CD8-positive, alpha-beta memory T cell (primary cell): ENCODE measurements around the gene EXD2. TPM values are rescaled to one million over a fixed set of nuclear protein-coding genes. Genes with fewer than 3 reads are reported as not detected.

Source experiments
- CTCF ChIA-PET: fragments of 350-600 bp; sonication (Branson Sonifier 250); formaldehyde crosslinking; loops from one replicate; lab custom pipeline; 2021; ENCODE audit warnings: antibody characterized with exemption; lab: Charles Lee
- POLR2A ChIA-PET: fragments of 350-600 bp; sonication (Branson Sonifier 250); formaldehyde crosslinking; loops from one replicate; lab custom pipeline; 2021; ENCODE audit warnings: antibody characterized with exemption; lab: Charles Lee
- DNase-seq, 5 donors: peaks; one replicate each; pipeline versions ENCODE4 v3.0.0 to v3.0.0-alpha.2; 2020 to 2022; ENCODE audit warnings: mixed read lengths in 1 of 5
- H3K27ac ChIP-seq: one replicate; pipeline ENCODE4 v1.7.0; 2013; ENCODE audit warnings: low read depth, mild to moderate bottlenecking, low read length, moderate library complexity
- H3K27me3 ChIP-seq: 2 replicates; pipeline ENCODE4 v1.7.0; 2013; ENCODE audit warnings: low read length, mild to moderate bottlenecking; ENCODE audit not compliant: insufficient read depth, poor library complexity, severe bottlenecking
- H3K36me3 ChIP-seq: 2 replicates; pipeline ENCODE4 v1.7.0; 2013; ENCODE audit warnings: mild to moderate bottlenecking, low read length, moderate library complexity; ENCODE audit not compliant: insufficient read depth
- H3K4me1 ChIP-seq: 2 replicates; pipeline ENCODE4 v1.7.0; 2013; ENCODE audit warnings: mild to moderate bottlenecking, low read length, moderate library complexity; ENCODE audit not compliant: insufficient read depth
- H3K4me3 ChIP-seq: 2 replicates; pipeline ENCODE4 v1.7.0; 2013; ENCODE audit warnings: mild to moderate bottlenecking, low read length
- H3K9me3 ChIP-seq: 2 replicates; pipeline ENCODE4 v1.7.0; 2013; ENCODE audit warnings: mild to moderate bottlenecking, low read length
- H3K27ac Mint-ChIP-seq, 8 donors: one replicate each; pipeline ENCODE4 v1.8.0; 2020 to 2021; ENCODE audit warnings: mixed read lengths in 8 of 8, mild to moderate bottlenecking in 6 of 8, inconsistent platforms in 3 of 8, moderate library complexity in 3 of 8
- H3K27me3 Mint-ChIP-seq, 2 donors: one replicate each; pipeline ENCODE4 v1.8.0; 2020 to 2021; ENCODE audit warnings: mixed read lengths in 2 of 2, mild to moderate bottlenecking in 1 of 2, moderate library complexity in 1 of 2
- H3K36me3 Mint-ChIP-seq, 3 donors: one replicate each; pipeline ENCODE4 v1.8.0; 2020 to 2021; ENCODE audit warnings: mixed read lengths in 3 of 3, inconsistent platforms in 1 of 3, mild to moderate bottlenecking in 1 of 3
- H3K4me1 Mint-ChIP-seq, 3 donors: one replicate each; pipeline ENCODE4 v1.8.0; 2020 to 2021; ENCODE audit warnings: mixed read lengths in 3 of 3, inconsistent platforms in 1 of 3, mild to moderate bottlenecking in 1 of 3
- H3K4me3 Mint-ChIP-seq, 7 donors: one replicate each; pipeline ENCODE4 v1.8.0; 2020 to 2021; ENCODE audit warnings: mixed read lengths in 7 of 7, mild to moderate bottlenecking in 6 of 7, moderate library complexity in 4 of 7, inconsistent platforms in 2 of 7
- H3K9me3 Mint-ChIP-seq, 5 donors: one replicate each; pipeline ENCODE4 v1.8.0; 2020 to 2022; ENCODE audit warnings: mixed read lengths in 5 of 5, mild to moderate bottlenecking in 3 of 5, moderate library complexity in 2 of 5, inconsistent platforms in 1 of 5
- polyA plus RNA-seq: library from polyadenylated mRNA; unstranded; fragments of 300-500 nt; fragmentation: Illumina TruSeq; gene quantifications from one replicate; pipeline ENCODE4 v1.2.3, GENCODE V29; 2021
- total RNA-seq, 2 experiments: library from RNA; stranded (reverse); gene quantifications; one replicate each; pipeline ENCODE4 v1.2.3, GENCODE V29; 2021

Gene EXD2
- total and polyA plus RNA-seq, 3 experiments from 2014 or later = 9.3 to 12.5 (median 11.6) TPM

GRCh38 chr14:69240527-69241173, 49.4 kb downstream of the EXD2 start:
- H3K27ac ChIP-seq = no peak overlapping the region
- no peak overlapping the region for H3K4me3 ChIP-seq
- POLR2A ChIA-PET = no interaction called here
- Mint-ChIP-seq H3K27ac (no peak overlapping the region), H3K4me3 (no peak overlapping the region), H3K4me1 (peaks cover 3 to 6% (median 4%) of the 10 kb centered on the region in 3 donors), H3K36me3 (peaks cover 6 to 58% (median 10%) of the 10 kb centered on the region in 3 donors), H3K27me3 (no peaks in the 10 kb centered on the region), H3K9me3 (no peaks in the 10 kb centered on the region)
- H3K9me3 ChIP-seq = no peaks in the 10 kb centered on the region
- no peak for DNase-seq
- CTCF ChIA-PET = interaction anchor here (0.7 kb wide), 1 partner anchor 220 kb away, joined by 3 read pairs; no protein-coding TSS in a partner anchor
- H3K36me3 ChIP-seq = peaks cover 16% of the 10 kb centered on the region
- no peaks in the 10 kb centered on the region for H3K27me3 ChIP-seq
- no peaks in the 10 kb centered on the region for H3K4me1 ChIP-seq

GRCh38 chr14:69241577-69241976, 50.3 kb downstream of the EXD2 start:
- ChIA-PET POLR2A (interaction anchor here (1.0 kb wide), 1 partner anchor 218 kb away, joined by 3 read pairs; no protein-coding TSS in a partner anchor), CTCF (interaction anchor here (0.8 to 2.8 kb wide), 7 partner anchors 8 to 218 kb away, joined by 3 to 18 read pairs (median 4); partner anchors contain the start of gene EXD2)
- Histone ChIP-seq H3K36me3 (peaks cover 9% of the 10 kb centered on the region), H3K9me3 (no peaks in the 10 kb centered on the region), H3K4me3 (no peak overlapping the region), H3K27ac (no peak overlapping the region), H3K4me1 (no peaks in the 10 kb centered on the region), H3K27me3 (no peaks in the 10 kb centered on the region)
- Mint-ChIP-seq H3K27me3 (no peaks in the 10 kb centered on the region), H3K4me3 (no peak overlapping the region), H3K36me3 (peaks cover 0 to 49% (median 10%) of the 10 kb centered on the region in 3 donors), H3K4me1 (peaks cover 3 to 6% (median 4%) of the 10 kb centered on the region in 3 donors), H3K27ac (peak overlapping the region in 2 of 8 donors; percentile 14 to 43), H3K9me3 (no peaks in the 10 kb centered on the region)
- DNase-seq = no peak

GRCh38 chr14:69242311-69243224, 51.3 kb downstream of the EXD2 start:
- H3K4me3 ChIP-seq = no peak overlapping the region
- Mint-ChIP-seq H3K4me3 (no peak overlapping the region), H3K27me3 (no peaks in the 10 kb centered on the region), H3K9me3 (no peaks in the 10 kb centered on the region), H3K36me3 (peaks cover 0 to 39% (median 6%) of the 10 kb centered on the region in 3 donors), H3K4me1 (peaks cover 3 to 6% (median 4%) of the 10 kb centered on the region in 3 donors), H3K27ac (peak overlapping the region in 2 of 8 donors; percentile 52 to 89)
- CTCF ChIA-PET = interaction anchor here (0.7 to 2.8 kb wide), 14 partner anchors 9 to 342 kb away, joined by 3 to 18 read pairs (median 4); partner anchors contain the start of gene EXD2
- no peaks in the 10 kb centered on the region for H3K27me3 ChIP-seq
- H3K4me1 ChIP-seq = no peaks in the 10 kb centered on the region
- POLR2A ChIA-PET = interaction anchor here (1.0 kb wide), 1 partner anchor 217 kb away, joined by 3 read pairs; no protein-coding TSS in a partner anchor
- DNase-seq = peak; percentile 9 to 57 (median 31)
- no peaks in the 10 kb centered on the region for H3K9me3 ChIP-seq
- H3K27ac ChIP-seq = no peak overlapping the region
- peaks cover 5% of the 10 kb centered on the region for H3K36me3 ChIP-seq

- H3K36me3 Mint-ChIP-seq = peaks cover 0 to 24% (median 2%) of the 10 kb centered on the region in 3 donors
- peaks cover 3 to 6% (median 4%) of the 10 kb centered on the region in 3 donors for H3K4me1 Mint-ChIP-seq
- no peaks in the 10 kb centered on the region for H3K27me3 Mint-ChIP-seq
- Histone ChIP-seq H3K9me3 (no peaks in the 10 kb centered on the region), H3K27me3 (no peaks in the 10 kb centered on the region), H3K4me3 (no peak overlapping the region), H3K27ac (no peak overlapping the region), H3K36me3 (no peaks in the 10 kb centered on the region), H3K4me1 (no peaks in the 10 kb centered on the region)
- ChIA-PET CTCF (interaction anchor here (2.2 kb wide), 1 partner anchor 115 kb away, joined by 5 read pairs; no protein-coding TSS in a partner anchor), POLR2A (no interaction called here)
- no peak overlapping the region for H3K4me3 Mint-ChIP-seq
- DNase-seq = no peak
- H3K9me3 Mint-ChIP-seq = no peaks in the 10 kb centered on the region
- no peak overlapping the region for H3K27ac Mint-ChIP-seq
Observed at GRCh38 chr14:69244946-69245345, 53.6 kb downstream of the EXD2 start.

GRCh38 chr14:69246331-69246730, 55.0 kb downstream of the EXD2 start:
- Mint-ChIP-seq H3K9me3 (no peaks in the 10 kb centered on the region), H3K4me3 (no peak overlapping the region), H3K27ac (peak overlapping the region in 1 of 8 donors; percentile 59), H3K4me1 (peaks cover 3 to 6% (median 4%) of the 10 kb centered on the region in 3 donors), H3K27me3 (peaks cover 0 to 6% of the 10 kb centered on the region in 2 donors), H3K36me3 (peaks cover 0 to 10% (median 0%) of the 10 kb centered on the region in 3 donors)
- POLR2A ChIA-PET = no interaction called here
- DNase-seq = no peak
- Histone ChIP-seq H3K36me3 (no peaks in the 10 kb centered on the region), H3K4me3 (no peak overlapping the region), H3K9me3 (no peaks in the 10 kb centered on the region), H3K27ac (no peak overlapping the region), H3K4me1 (no peaks in the 10 kb centered on the region), H3K27me3 (no peaks in the 10 kb centered on the region)
- CTCF ChIA-PET = interaction anchor here (2.2 to 2.5 kb wide), 2 partner anchors 117 to 213 kb away, joined by 5 to 6 read pairs; no protein-coding TSS in a partner anchor

GRCh38 chr14:69247676-69248440, 56.6 kb downstream of the EXD2 start:
- no peak overlapping the region for H3K4me3 ChIP-seq
- H3K27ac ChIP-seq = no peak overlapping the region
- H3K27me3 Mint-ChIP-seq = peaks cover 0 to 6% of the 10 kb centered on the region in 2 donors
- no peaks in the 10 kb centered on the region for H3K4me1 ChIP-seq
- POLR2A ChIA-PET = no interaction called here
- CTCF ChIA-PET = interaction anchor here (2.5 kb wide), 1 partner anchor 212 kb away, joined by 6 read pairs; no protein-coding TSS in a partner anchor
- no peaks in the 10 kb centered on the region for H3K36me3 ChIP-seq
- peaks cover 0 to 1% (median 0%) of the 10 kb centered on the region in 3 donors for H3K36me3 Mint-ChIP-seq
- no peaks in the 10 kb centered on the region for H3K9me3 Mint-ChIP-seq
- H3K4me3 Mint-ChIP-seq = no peak overlapping the region
- DNase-seq = no peak
- no peak overlapping the region for H3K27ac Mint-ChIP-seq
- H3K9me3 ChIP-seq = no peaks in the 10 kb centered on the region
- H3K4me1 Mint-ChIP-seq = peaks cover under 1% of the 10 kb centered on the region in 3 donors
- H3K27me3 ChIP-seq = no peaks in the 10 kb centered on the region

GRCh38 chr14:69249603-69250002, 58.3 kb downstream of the EXD2 start:
- Histone ChIP-seq H3K36me3 (no peaks in the 10 kb centered on the region), H3K27me3 (no peaks in the 10 kb centered on the region), H3K27ac (no peak overlapping the region), H3K9me3 (no peaks in the 10 kb centered on the region), H3K4me3 (no peak overlapping the region), H3K4me1 (no peaks in the 10 kb centered on the region)
- Mint-ChIP-seq H3K27me3 (peaks cover 0 to 6% of the 10 kb centered on the region in 2 donors), H3K4me1 (no peaks in the 10 kb centered on the region), H3K27ac (no peak overlapping the region), H3K9me3 (no peaks in the 10 kb centered on the region), H3K4me3 (no peak overlapping the region), H3K36me3 (peaks cover 0 to 1% (median 0%) of the 10 kb centered on the region in 3 donors)
- ChIA-PET CTCF (no interaction called here), POLR2A (no interaction called here)
- DNase-seq = no peak
